HG03025 (cell line): ENCODE results near the gene ATP5MK.
"Not testable (repeated sequence)": the region's sequence is repeated elsewhere in the genome, so short reads cannot be mapped to it uniquely, and the experiment has no call there.

Experiments used
- ATAC-seq: cut with Tn5 transposase; IDR thresholded peaks from one replicate; pipeline ENCODE4 v1.9.1; 2021; ENCODE audit warnings: mild to moderate bottlenecking, moderate library complexity; ENCODE audit not compliant: unreplicated experiment, low FRiP score

ATP5MK gene

DNA sequence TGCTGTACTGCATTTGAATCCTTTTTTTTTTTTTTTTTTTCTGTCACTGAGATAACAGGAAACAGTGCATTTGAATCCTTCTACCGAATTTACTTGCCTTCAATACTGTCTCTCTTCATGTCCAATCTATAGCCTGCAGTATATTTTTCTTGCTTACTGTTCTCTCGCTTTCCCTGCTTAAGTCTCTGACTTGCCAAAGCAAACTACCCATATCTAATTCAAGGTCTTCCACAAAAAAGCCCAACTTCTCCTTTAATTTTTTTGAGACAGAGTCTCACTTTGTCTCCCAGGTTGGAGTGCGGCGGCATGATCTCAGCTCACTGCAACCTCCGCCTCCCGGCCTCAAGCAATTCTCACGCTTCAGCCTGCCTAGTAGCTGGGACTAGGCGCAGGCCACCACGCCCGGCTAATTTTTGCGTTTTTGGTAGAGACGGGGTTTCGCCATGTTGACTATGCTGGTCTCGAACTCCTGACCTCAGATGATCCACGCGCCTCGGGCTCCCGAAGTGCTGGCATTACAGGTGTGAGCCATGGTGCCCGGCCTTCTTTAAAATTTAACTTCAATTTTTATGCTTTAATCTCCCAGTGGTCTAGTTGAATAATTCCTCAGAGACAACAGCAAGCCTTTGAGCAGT, 1.0 kb upstream of the ATP5MK start:
- ATAC-seq = no peak

DNA sequence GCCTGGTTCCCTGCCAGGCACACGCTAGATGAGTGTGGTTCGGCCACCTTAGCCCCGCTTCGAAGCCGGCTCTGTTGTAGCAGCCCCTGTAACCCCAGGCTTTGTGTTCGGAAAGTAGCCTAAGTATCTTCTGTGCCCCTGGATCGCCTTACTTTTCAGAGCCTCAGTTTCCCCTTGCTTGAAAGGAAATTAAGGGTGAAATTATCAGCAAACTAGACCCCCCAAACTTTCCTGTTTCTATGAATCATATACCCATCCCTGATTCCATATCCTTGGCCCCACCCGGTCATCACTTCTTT, 463 bp upstream of the ATP5MK start:
- no peak for ATAC-seq

DNA sequence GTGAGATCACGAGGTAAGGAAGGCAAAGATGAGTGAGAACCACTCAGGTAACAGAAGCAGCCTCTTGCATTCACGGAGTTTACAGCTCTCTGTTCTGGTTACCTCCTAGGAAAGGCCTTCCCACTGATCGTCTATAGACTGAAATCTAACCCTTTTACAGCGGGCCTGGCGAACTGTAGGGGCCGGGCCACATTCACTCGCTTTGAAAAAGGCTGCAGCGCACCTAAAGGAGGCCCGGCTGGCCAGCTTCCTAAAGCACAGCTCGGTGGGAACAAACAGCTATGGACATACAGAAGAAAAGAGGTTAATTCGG, 565 bp downstream of the ATP5MK start:
- ATAC-seq = no peak

DNA sequence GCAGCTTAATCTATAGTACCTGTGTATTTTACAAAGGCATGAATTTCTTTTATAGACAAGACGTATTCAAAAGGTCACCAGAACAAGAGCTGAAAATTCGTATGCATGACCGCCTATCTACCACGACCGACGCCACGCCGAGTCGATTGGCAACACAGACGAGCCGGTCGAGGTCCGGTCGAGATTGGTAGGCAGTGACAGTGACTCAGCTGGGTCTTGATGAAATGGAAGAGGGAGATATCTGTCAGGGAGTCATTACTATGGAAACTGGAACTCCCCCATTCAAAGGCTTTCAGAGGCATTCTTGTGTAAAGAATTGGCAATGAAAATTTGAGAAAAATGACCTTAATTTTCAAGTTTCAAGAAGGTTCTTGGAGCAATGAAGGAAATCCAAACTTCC, 2.1 kb downstream of the ATP5MK start:
- ATAC-seq = no peak

DNA sequence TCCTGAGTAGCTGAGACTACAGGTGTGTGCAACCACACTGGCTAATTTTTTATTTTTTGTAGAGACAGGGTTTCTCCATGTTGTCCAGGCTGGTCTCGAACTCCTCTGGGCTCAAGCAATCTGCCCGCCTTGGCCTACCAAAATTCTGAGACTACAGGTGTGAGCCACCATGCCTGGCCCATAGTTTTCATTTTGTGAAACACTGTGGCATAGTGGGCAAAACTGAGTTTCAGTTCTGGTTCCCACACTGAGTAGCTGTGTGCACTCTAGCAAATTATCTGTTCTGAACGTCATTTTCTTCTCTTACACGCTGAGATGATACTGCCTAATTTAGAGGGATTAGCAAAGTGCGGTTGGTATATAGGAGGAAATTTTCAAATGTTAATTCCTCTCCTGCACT, 13.5 kb downstream of the ATP5MK start:
- no peak for ATAC-seq

DNA sequence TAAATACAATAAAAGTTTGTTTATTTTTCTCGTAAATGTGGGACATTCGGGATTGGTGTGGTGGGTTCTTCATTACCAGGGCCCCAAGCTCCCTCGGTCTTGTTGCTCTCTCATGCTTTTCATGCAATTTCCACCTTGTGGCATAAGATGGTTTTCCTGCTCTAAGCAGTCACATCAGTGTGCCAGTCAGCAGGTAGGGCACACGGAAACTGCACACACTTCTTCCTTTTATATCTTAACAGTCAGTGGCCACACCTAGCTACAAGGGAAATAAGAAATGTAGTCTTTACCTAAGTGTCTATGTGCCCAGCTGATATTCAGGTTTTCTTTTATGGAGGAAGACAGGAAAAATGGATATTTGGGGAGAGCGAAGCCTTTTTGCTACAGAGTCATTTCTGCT, 22.0 kb downstream of the ATP5MK start:
- no peak for ATAC-seq

DNA sequence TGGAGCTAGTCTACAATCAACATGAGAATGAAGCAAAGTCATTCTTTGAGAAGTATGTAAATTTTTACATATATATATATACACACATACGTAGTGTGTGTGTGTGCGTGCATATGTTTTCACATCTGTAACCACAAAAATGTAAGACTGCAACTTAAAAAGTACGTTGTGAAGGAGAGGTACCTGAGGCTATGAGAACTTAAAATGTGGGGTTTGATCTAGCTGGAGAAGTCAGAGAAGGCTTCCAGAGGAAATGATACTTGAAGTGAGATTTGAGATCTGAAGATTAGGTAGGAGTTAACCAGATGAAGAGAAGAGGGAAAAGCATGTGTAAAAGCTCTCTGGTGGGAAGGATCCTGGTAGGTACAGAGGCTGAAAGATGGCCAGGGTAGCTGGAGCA, 22.7 kb downstream of the ATP5MK start:
- ATAC-seq = no peak

DNA sequence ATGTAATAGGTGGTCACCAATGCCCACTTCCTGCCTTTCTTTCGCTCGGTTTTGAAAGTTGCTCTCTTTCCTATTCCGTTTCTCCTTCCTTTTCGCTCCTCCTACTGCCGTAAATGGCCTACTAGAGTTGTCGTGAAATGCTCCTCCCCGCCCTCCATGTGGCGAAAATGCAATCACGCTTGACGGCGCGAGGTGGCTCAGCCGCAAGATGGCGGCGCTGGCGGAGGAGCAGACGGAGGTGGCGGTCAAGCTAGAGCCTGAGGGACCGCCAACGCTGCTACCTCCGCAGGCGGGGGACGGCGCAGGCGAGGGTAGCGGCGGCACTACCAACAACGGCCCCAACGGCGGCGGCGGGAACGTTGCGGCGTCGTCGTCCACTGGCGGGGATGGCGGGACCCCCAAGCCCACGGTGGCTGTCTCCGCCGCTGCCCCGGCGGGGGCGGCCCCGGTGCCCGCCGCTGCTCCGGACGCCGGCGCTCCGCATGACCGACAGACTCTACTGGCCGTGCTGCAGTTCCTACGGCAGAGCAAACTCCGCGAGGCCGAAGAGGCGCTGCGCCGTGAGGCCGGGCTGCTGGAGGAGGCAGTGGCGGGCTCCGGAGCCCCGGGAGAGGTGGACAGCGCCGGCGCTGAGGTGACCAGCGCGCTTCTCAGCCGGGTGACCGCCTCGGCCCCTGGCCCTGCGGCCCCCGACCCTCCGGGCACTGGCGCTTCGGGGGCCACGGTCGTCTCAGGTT, 28.3 kb downstream of the ATP5MK start, which contains the start of gene TAF5:
TAF5 (plus strand) TSS at position 195 of the 737 bp plus-strand sequence; CDS start at position 209, 14 bp downstream.
- ATAC-seq = peak; percentile 56

DNA sequence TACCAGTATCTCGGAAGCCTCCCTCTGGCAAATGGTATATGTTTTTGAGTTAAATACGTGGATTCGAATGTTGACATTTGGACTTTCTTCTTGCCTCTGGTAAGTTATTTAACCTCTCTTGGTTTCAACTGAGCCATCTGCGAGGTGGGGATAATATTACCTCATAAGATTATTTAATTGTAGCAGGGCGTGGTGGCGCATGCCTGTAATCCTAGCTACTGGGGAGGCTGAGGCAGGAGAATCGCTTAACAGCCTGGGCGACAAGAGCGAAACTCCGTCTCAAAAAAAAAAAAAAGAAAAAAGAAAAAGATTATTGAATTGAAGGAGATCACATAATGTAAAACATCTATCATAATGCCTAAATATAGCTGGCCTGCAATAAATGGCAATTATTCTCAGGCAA, 28.9 kb downstream of the ATP5MK start:
- ATAC-seq = no peak

DNA sequence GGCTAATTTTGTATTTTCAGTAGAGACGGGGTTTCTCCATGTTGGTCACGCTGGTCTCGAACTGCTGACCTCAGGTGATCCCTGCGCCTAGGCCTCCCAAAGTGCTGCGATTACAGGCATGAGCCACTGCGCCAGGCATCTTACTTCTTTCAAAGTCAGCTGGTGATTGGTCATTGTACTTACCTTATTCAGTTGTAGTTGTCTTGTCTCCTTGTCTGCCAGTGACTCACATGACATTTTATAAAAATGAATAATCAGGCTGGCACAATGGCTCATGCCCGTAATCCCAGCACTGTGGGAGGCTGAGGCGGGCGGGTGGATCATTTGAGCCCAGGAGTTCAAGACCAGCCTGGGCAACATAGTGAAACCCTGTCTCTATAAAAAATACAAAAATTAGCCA, 35.5 kb downstream of the ATP5MK start:
- ATAC-seq = not testable (repeated sequence)

DNA sequence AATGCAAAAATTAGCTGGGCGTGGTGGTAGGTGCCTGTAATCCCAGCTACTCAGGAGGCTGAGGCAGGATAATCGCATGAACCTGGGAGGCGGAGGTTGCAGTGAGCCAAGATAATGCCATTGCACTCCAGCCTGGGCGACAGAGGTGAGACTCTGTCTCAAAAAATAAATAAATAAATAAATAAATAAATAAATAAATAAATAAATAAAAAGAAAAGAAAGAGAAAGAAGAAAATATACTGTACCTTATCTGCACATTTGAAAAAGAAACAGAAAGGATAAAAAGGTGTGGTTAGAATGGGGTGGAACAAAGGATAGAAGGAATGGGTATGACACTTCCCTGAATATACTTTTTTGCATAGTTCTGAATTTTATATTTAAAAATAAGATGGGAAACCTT, 36.8 kb downstream of the ATP5MK start:
- ATAC-seq = not testable (repeated sequence)

DNA sequence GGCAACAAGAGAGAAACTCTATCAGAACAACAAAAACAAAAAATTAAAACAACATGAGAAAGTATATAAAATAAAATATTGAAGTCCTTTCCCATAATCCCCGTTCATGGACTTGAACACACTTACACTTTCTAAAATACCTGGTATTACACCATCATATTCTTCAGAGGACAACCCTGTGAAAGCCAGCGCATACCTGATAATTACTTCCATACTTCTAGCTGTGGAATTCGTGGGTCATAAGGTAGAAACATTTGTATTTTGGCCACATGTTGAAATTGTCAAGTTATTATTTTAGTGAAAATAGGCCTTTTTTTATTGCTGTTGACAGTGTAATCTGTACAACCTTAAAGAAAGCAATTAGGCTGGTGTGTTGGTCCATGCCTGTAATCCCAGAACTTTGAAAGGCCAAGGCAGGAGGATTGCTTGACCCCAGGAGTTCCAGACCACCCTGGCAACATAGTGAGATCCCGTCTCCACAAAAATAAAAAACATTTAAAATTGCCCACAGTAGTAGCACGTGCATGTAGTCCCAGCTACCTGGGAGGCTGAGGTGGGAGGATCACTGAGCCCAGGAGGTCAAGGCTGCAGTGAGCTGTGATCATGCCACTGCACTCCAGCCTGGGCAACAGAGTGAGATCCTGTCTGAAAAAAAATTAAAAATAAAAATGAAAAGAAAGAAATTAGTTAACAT, 40.2 kb downstream of the ATP5MK start:
- no peak for ATAC-seq

DNA sequence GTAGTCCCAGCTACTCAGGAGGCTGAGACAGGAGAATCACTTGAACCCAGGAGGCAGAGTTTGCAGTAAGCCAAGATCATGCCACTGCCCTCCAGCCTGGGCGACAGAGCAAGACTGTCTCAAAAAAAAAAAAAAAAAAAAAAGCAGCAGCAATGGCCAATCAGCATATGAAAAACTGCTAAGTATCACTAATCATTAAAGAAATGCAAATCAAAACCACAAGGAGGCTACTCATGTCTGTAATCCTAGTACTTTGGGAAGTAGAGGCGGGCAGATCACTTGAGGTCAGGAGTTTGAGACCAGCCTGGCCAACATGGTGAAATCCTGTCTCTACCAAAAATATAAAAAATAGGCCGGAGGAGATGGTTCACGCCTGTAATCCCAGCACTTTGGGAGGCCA, 41.7 kb downstream of the ATP5MK start:
- ATAC-seq = not testable (repeated sequence)

DNA sequence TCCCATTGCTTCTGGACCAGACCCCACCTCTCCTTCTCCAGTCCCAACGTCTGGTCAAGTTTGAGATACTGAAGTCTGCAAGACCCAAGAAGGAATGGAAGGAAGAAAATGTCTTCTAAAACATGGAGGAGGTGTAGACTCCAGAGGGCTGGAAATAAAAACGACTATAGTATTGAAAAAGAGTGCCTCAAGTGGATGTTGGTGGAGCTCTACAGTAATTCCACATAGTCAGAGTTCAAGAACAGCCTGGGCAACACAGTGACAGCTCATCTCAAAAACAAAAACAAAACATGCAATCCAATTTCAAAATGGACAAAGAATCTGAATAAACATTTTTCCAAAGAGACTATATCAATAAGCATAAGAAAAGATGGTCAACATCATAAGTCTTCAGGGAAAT, 43.0 kb downstream of the ATP5MK start:
- ATAC-seq = no peak

DNA sequence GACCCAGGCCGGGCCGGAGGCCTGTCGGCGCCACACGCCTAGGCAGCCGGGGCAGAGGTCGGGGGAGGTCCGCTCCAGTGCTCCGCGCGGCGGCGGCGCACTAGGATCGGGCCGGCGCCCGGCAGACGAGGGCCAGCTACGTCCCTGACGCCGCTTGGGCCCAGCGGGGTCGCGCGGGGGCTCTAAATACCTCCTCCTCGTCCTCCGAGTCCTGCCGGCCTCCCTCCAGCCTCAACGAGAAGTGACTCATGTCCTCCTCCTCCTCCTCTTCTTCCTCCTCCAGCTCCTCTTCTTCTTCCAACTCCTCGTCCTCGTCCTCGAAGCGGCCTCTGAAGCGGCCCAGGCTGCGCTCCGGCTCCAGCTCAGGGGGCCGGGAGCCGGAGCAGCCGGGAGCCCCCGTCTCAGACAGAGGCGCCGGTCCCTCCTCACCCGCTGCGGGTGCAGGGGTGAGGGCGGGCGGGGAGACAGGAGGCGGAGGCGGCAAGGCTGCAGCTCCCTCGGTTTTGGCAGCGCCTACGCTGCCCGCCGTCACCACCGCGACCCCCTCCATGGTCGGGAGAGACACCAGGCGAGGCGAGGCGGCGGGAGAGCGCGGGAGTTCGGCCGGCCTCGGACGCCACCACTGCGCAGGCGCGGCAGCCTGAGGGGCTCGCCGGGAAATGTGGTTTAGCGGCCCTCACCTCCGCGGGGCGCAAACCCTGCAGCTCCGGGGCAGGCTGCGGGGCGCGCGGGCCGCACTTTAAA, 45.6 kb downstream of the ATP5MK start, which contains the start of gene PCGF6:
PCGF6 (minus strand) TSS at position 624 of the 744 bp plus-strand sequence; CDS start at position 550, 74 bp downstream.
- peak; percentile 66 for ATAC-seq

DNA sequence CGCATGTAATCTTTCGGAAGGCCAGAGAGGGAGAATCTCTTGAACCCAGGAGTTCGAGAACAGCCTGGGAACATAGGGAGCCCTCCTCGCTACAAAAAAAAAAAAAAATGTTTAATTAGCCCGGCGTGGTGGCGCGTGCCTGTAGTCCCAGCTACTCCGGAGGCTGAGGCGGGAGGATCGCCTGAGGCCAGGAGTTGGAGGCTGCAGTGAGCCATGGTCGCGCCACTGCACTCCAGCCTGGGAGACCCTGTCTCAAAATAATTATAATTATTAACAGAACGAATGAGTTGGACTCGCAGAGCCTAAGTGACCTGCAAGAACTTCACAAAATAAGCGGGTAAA, 46.1 kb downstream of the ATP5MK start:
- no peak for ATAC-seq
